HG03575 (cell line): ENCODE data around the gene NANS.
"Not testable (repeated sequence)": the region's sequence is repeated elsewhere in the genome, so short reads cannot be mapped to it uniquely, and the experiment has no call there.

ENCODE experiments used
- ATAC-seq: cut with Tn5 transposase; IDR thresholded peaks from one replicate; pipeline ENCODE4 v1.9.1; 2021; ENCODE audit not compliant: unreplicated experiment, insufficient number of reproducible peaks, low FRiP score; ENCODE audit errors: extremely low read depth

NANS gene

GRCh38 chr9:98070704-98071103 is 14.2 kb downstream of the NANS start:
- ATAC-seq: no peak

GRCh38 chr9:98071737-98072136 is 15.2 kb downstream of the NANS start:
- ATAC-seq: no peak

GRCh38 chr9:98074115-98074990 is 17.8 kb downstream of the NANS start:
- no peak for ATAC-seq

- ATAC-seq: no peak
Observed at GRCh38 chr9:98075332-98075805, 18.8 kb downstream of the NANS start.

- ATAC-seq: not testable (repeated sequence)
Observed at GRCh38 chr9:98076514-98076890, 20.0 kb downstream of the NANS start.

GRCh38 chr9:98078895-98079294 is 22.4 kb downstream of the NANS start:
- no peak for ATAC-seq

- ATAC-seq: no peak
Observed at GRCh38 chr9:98080326-98080725, 23.8 kb downstream of the NANS start.

- ATAC-seq: no peak
Observed at GRCh38 chr9:98080780-98081179, 24.2 kb downstream of the NANS start.

GRCh38 chr9:98081477-98082219 is 25.1 kb downstream of the NANS start:
- no peak for ATAC-seq

- ATAC-seq: no peak
Observed at GRCh38 chr9:98083061-98083501, 26.5 kb downstream of the NANS start.

GRCh38 chr9:98083566-98084183 is 27.1 kb downstream of the NANS start:
- ATAC-seq: no peak

- ATAC-seq: no peak
Observed at GRCh38 chr9:98084396-98084795, 27.9 kb downstream of the NANS start.

- no peak for ATAC-seq
Observed at GRCh38 chr9:98085058-98085457, 28.5 kb downstream of the NANS start.

- ATAC-seq: no peak
Observed at GRCh38 chr9:98085944-98086343, 29.4 kb downstream of the NANS start.

- ATAC-seq: no peak
Observed at GRCh38 chr9:98086461-98086860, 29.9 kb downstream of the NANS start.

- no peak for ATAC-seq
Observed at GRCh38 chr9:98087420-98088354, 31.2 kb downstream of the NANS start.

GRCh38 chr9:98090674-98091073 is 34.1 kb downstream of the NANS start:
- ATAC-seq: not testable (repeated sequence)

GRCh38 chr9:98091735-98092612 is 35.4 kb downstream of the NANS start:
- ATAC-seq: no peak
